Calu3 (cell line): ENCODE results near the gene SRSF8. TPM values are rescaled to one million over a fixed set of nuclear protein-coding genes. Genes with fewer than 3 reads are reported as not detected.

ENCODE experiments used
- BruUV-seq: library from RNA; stranded (reverse); fragments of 400-500 nt; replicated peaks from 2 replicates; lab custom pipeline; 2021; lab: Mats Ljungman, UMichigan
- CTCF ChIA-PET: fragments of 300-600 bp; sonication (Branson Sonifier 250); formaldehyde crosslinking; loops from one replicate; lab custom pipeline; 2022; ENCODE audit warnings: antibody characterized with exemption; lab: Charles Lee
- DNase-seq: peaks from one replicate; pipeline ENCODE4 v3.0.0; 2022
- H3K27ac Mint-ChIP-seq: one replicate; pipeline ENCODE4 v1.8.0; 2022; ENCODE audit warnings: mixed read lengths; ENCODE audit not compliant: unreplicated experiment
- H3K27me3 Mint-ChIP-seq: one replicate; pipeline ENCODE4 v1.8.0; 2022; ENCODE audit warnings: mixed read lengths; ENCODE audit not compliant: unreplicated experiment
- H3K36me3 Mint-ChIP-seq: one replicate; pipeline ENCODE4 v1.8.0; 2022; ENCODE audit warnings: mild to moderate bottlenecking, moderate library complexity, mixed read lengths; ENCODE audit not compliant: insufficient read depth, unreplicated experiment
- H3K4me1 Mint-ChIP-seq: one replicate; pipeline ENCODE4 v1.8.0; 2022; ENCODE audit warnings: mild to moderate bottlenecking, low read depth, mixed read lengths; ENCODE audit not compliant: unreplicated experiment
- H3K4me3 Mint-ChIP-seq: one replicate; pipeline ENCODE4 v1.8.0; 2022; ENCODE audit warnings: mild to moderate bottlenecking, low read depth, moderate library complexity, mixed read lengths; ENCODE audit not compliant: unreplicated experiment
- H3K9me3 Mint-ChIP-seq: one replicate; pipeline ENCODE4 v1.8.0; 2022; ENCODE audit warnings: low read depth, mixed read lengths; ENCODE audit not compliant: unreplicated experiment
- CTCF ChIP-seq: fragments of 200-600 bp; IDR thresholded peaks from one replicate; pipeline ENCODE4 v1.8.0; 2022; ENCODE audit warnings: antibody characterized with exemption; ENCODE audit not compliant: unreplicated experiment
- intact Hi-C: fragments of 100-400 bp; cut with micrococcal nuclease; formaldehyde crosslinking; loops from one replicate; pipeline ENCODE4 v1.10.0; 2022; ENCODE audit not compliant: unreplicated experiment
- total RNA-seq: library from RNA; stranded (reverse); gene quantifications from 2 replicates; pipeline ENCODE4 v1.2.3, GENCODE V29; 2022

SRSF8 gene
- total RNA-seq, 1 experiment from 2014 or later: 27.8 TPM

GRCh38 chr11:95101935-95102334, 35.2 kb downstream of the SRSF8 start:
- BruUV-seq: no TSS peak
- no peak for TF ChIP-seq CTCF
- Mint-ChIP-seq H3K4me3 (no peak overlapping the region), H3K27me3 (no peaks in the 10 kb centered on the region), H3K36me3 (no peaks in the 10 kb centered on the region), H3K4me1 (no peaks in the 10 kb centered on the region), H3K9me3 (no peaks in the 10 kb centered on the region), H3K27ac (no peak overlapping the region)
- DNase-seq: no peak
- CTCF ChIA-PET: interaction anchor here (0.7 kb wide), 1 partner anchor 49 kb away, joined by 3 read pairs; no protein-coding TSS in a partner anchor
- intact Hi-C loops: no loop called here

- H3K4me3 Mint-ChIP-seq: no peak overlapping the region
- TF ChIP-seq CTCF: no peak
- intact Hi-C loops: no loop called here
- no peaks in the 10 kb centered on the region for H3K4me1 Mint-ChIP-seq
- no TSS peak for BruUV-seq
- H3K27ac Mint-ChIP-seq: no peak overlapping the region
- H3K36me3 Mint-ChIP-seq: peaks cover 7% of the 10 kb centered on the region
- no peaks in the 10 kb centered on the region for H3K27me3 Mint-ChIP-seq
- no peak for DNase-seq
- H3K9me3 Mint-ChIP-seq: no peaks in the 10 kb centered on the region
- CTCF ChIA-PET: interaction anchor here (0.6 to 0.7 kb wide), 2 partner anchors 231 to 753 kb away, joined by 3 to 4 read pairs; no protein-coding TSS in a partner anchor
Observed at GRCh38 chr11:95102733-95103132, 36.0 kb downstream of the SRSF8 start.

GRCh38 chr11:95103701-95104100, 37.0 kb downstream of the SRSF8 start:
- CTCF ChIA-PET: interaction anchor here (0.7 kb wide), 1 partner anchor 230 kb away, joined by 4 read pairs; no protein-coding TSS in a partner anchor
- no TSS peak for BruUV-seq

GRCh38 chr11:95104121-95104830, 37.6 kb downstream of the SRSF8 start:
- BruUV-seq: no TSS peak
- Mint-ChIP-seq H3K4me1 (peaks cover 11% of the 10 kb centered on the region), H3K4me3 (no peak overlapping the region), H3K27ac (no peak overlapping the region), H3K9me3 (no peaks in the 10 kb centered on the region), H3K36me3 (peaks cover 16% of the 10 kb centered on the region), H3K27me3 (no peaks in the 10 kb centered on the region)
- TF ChIP-seq CTCF: no peak
- DNase-seq: no peak
- CTCF ChIA-PET: no interaction called here
- intact Hi-C loops: no loop called here

More at GRCh38 chr11:95103701-95104100, 37.0 kb downstream of the SRSF8 start:
- TF ChIP-seq CTCF: no peak
- Mint-ChIP-seq H3K4me3 (no peak overlapping the region), H3K4me1 (peaks cover 8% of the 10 kb centered on the region), H3K27me3 (no peaks in the 10 kb centered on the region), H3K9me3 (no peaks in the 10 kb centered on the region), H3K36me3 (peaks cover 16% of the 10 kb centered on the region), H3K27ac (no peak overlapping the region)
- intact Hi-C loops: no loop called here
- DNase-seq: no peak
